Heart left ventricle (tissue), 13 donors: ENCODE data around the gene RNF213.

Experiments used
- CTCF ChIP-seq, 12 donors: fragments of 200-600 bp; sonication (generic) in 4 of 12; IDR thresholded peaks; one replicate each; pipeline versions ENCODE4 v1.5.0 to v1.8.0; 2018 to 2022; ENCODE audit warnings: antibody characterized with exemption in 12 of 12, mild to moderate bottlenecking in 5 of 12
- POLR2A ChIP-seq, 2 donors: fragments of 450-650 bp; IDR thresholded peaks; one replicate each; pipeline ENCODE4 v1.6.1; 2017; ENCODE audit warnings: antibody characterized with exemption in 2 of 2, mild to moderate bottlenecking in 2 of 2, moderate library complexity in 2 of 2
- donor health status: ischemic (EF 13 %, LVEDD 7.1; RV severe dilation, severe dysfunction).
- donor health status: DM: no; HTN: yes; CAD: no.
- donor health status: DM: no; HTN: no; CAD: no.
- donor health status: ischemic (EF 25% LVEDD 6.9; RV normal size, moderate dysfunction).
- donor health status: ischemic (EF 25% LVEDD 5.7; RV mildly dilated, moderate dysfunction).
- donor health status: ischemic (EF 35%, LVEDD 5.7; RV mildly dilated, moderate dysfunction).
- donor health status: nonischemic (EF 11% LVEDD 7.7; RV severe dilation, severe dysfunction).
- donor health status: DM: yes; HTN: yes; CAD: no.
- donor health status: PGD.
- donor health status: ischemic (EF 29% LVEDD 5.4; RV normal size, mild dysfunction).
- donor health status: nonischemic (EF 23%, LVEDD 6.1; RV moderate dilation, normal function).

GRCh38 chr17:80358131-80358530 lies 97.5 kb downstream of the RNF213 start:
- no peak for TF ChIP-seq POLR2A (IDR thresholded peaks at IDR 0.05)
- no peak for TF ChIP-seq CTCF (IDR thresholded peaks at IDR 0.05)
